ENCODE data around the gene KIF2B.
"Not testable (repeated sequence)": the region's sequence is repeated elsewhere in the genome, so short reads cannot be mapped to it uniquely, and the experiment has no call there.

The KIF2B gene

GRCh38 chr17:53822764-53823163 is at the start of gene KIF2B:
Gene KIF2B (plus strand): TSS chr17:53822927. CDS start chr17:53823034, 107 bp downstream.
- no peak for DNase-seq (ENCODE audit: low spot score)

- no peak for DNase-seq (ENCODE audit: low spot score)
Observed at GRCh38 chr17:53780320-53780719, 42.4 kb upstream of the KIF2B start.

- DNase-seq (ENCODE audit: low spot score): no peak
Observed at GRCh38 chr17:53791551-53791950, 31.2 kb upstream of the KIF2B start.

GRCh38 chr17:53792451-53792850 is 30.3 kb upstream of the KIF2B start:
- no peak for DNase-seq (ENCODE audit: low spot score)

- DNase-seq (ENCODE audit: low spot score): no peak
Observed at GRCh38 chr17:53792997-53793396, 29.7 kb upstream of the KIF2B start.

GRCh38 chr17:53794875-53795274 is 27.9 kb upstream of the KIF2B start:
- DNase-seq (ENCODE audit: low spot score): no peak

GRCh38 chr17:53796642-53797041 is 26.1 kb upstream of the KIF2B start:
- no peak for DNase-seq (ENCODE audit: low spot score)

- no peak for DNase-seq (ENCODE audit: low spot score)
Observed at GRCh38 chr17:53797501-53797900, 25.2 kb upstream of the KIF2B start.

- no peak for DNase-seq (ENCODE audit: low spot score)
Observed at GRCh38 chr17:53804437-53804836, 18.3 kb upstream of the KIF2B start.

GRCh38 chr17:53806473-53806872 is 16.3 kb upstream of the KIF2B start:
- no peak for DNase-seq (ENCODE audit: low spot score)

GRCh38 chr17:53807286-53807685 is 15.4 kb upstream of the KIF2B start:
- DNase-seq (ENCODE audit: low spot score): no peak

- no peak for DNase-seq (ENCODE audit: low spot score)
Observed at GRCh38 chr17:53818271-53818670, 4.5 kb upstream of the KIF2B start.

- no peak for DNase-seq (ENCODE audit: low spot score)
Observed at GRCh38 chr17:53818929-53819328, 3.8 kb upstream of the KIF2B start.

GRCh38 chr17:53819956-53820355 is 2.8 kb upstream of the KIF2B start:
- DNase-seq (ENCODE audit: low spot score): no peak

- DNase-seq (ENCODE audit: low spot score): no peak
Observed at GRCh38 chr17:53823341-53824050, 769 bp downstream of the KIF2B start.

GRCh38 chr17:53834771-53835170 is 12.0 kb downstream of the KIF2B start:
- not testable (repeated sequence) for DNase-seq (ENCODE audit: low spot score)

GRCh38 chr17:53837131-53837530 is 14.4 kb downstream of the KIF2B start:
- no peak for DNase-seq (ENCODE audit: low spot score)

- no peak for DNase-seq (ENCODE audit: low spot score)
Observed at GRCh38 chr17:53844491-53845107, 21.9 kb downstream of the KIF2B start.

GRCh38 chr17:53871128-53871527 is 48.4 kb downstream of the KIF2B start:
- DNase-seq (ENCODE audit: low spot score): not testable (repeated sequence)

All from ecto neural progenitor cell (in vitro differentiated cells).